ENCODE data around the gene KMT5C. TPM values are rescaled to one million over a fixed set of nuclear protein-coding genes. Genes with fewer than 3 reads are reported as not detected.

Gene KMT5C
- total RNA-seq, 4 donors from 2014 or later, result 5.3 to 22.9 (median 6.8) TPM

- ATAC-seq (ENCODE audit: low FRiP score) (no peak), DNase-seq (ENCODE audit: low spot score) (peak; percentile 49)
- TF ChIP-seq, protein P1, sequence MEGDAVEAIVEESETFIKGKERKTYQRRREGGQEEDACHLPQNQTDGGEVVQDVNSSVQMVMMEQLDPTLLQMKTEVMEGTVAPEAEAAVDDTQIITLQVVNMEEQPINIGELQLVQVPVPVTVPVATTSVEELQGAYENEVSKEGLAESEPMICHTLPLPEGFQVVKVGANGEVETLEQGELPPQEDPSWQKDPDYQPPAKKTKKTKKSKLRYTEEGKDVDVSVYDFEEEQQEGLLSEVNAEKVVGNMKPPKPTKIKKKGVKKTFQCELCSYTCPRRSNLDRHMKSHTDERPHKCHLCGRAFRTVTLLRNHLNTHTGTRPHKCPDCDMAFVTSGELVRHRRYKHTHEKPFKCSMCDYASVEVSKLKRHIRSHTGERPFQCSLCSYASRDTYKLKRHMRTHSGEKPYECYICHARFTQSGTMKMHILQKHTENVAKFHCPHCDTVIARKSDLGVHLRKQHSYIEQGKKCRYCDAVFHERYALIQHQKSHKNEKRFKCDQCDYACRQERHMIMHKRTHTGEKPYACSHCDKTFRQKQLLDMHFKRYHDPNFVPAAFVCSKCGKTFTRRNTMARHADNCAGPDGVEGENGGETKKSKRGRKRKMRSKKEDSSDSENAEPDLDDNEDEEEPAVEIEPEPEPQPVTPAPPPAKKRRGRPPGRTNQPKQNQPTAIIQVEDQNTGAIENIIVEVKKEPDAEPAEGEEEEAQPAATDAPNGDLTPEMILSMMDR (IDR thresholded peaks at IDR 0.05), result no peak
Observed at GRCh38 chr19:55341171-55341588, 1.5 kb downstream of the KMT5C start.

GRCh38 chr19:55341595-55342531 is 2.2 kb downstream of the KMT5C start:
- no peak for DNase-seq (ENCODE audit: low spot score)
- TF ChIP-seq, protein P1 (IDR thresholded peaks at IDR 0.05), result no peak
- no peak for ATAC-seq (ENCODE audit: low FRiP score)

GRCh38 chr19:55344444-55344843 is 4.8 kb downstream of the KMT5C start:
- ATAC-seq (ENCODE audit: low FRiP score), result no peak
- TF ChIP-seq, protein P1 (IDR thresholded peaks at IDR 0.05), result no peak
- no peak for DNase-seq (ENCODE audit: low spot score)

- ATAC-seq (ENCODE audit: low FRiP score) (no peak), DNase-seq (ENCODE audit: low spot score) (no peak)
- TF ChIP-seq, protein P1 (IDR thresholded peaks at IDR 0.05), result no peak
Observed at GRCh38 chr19:55345101-55345817, 5.6 kb downstream of the KMT5C start.

DNA sequence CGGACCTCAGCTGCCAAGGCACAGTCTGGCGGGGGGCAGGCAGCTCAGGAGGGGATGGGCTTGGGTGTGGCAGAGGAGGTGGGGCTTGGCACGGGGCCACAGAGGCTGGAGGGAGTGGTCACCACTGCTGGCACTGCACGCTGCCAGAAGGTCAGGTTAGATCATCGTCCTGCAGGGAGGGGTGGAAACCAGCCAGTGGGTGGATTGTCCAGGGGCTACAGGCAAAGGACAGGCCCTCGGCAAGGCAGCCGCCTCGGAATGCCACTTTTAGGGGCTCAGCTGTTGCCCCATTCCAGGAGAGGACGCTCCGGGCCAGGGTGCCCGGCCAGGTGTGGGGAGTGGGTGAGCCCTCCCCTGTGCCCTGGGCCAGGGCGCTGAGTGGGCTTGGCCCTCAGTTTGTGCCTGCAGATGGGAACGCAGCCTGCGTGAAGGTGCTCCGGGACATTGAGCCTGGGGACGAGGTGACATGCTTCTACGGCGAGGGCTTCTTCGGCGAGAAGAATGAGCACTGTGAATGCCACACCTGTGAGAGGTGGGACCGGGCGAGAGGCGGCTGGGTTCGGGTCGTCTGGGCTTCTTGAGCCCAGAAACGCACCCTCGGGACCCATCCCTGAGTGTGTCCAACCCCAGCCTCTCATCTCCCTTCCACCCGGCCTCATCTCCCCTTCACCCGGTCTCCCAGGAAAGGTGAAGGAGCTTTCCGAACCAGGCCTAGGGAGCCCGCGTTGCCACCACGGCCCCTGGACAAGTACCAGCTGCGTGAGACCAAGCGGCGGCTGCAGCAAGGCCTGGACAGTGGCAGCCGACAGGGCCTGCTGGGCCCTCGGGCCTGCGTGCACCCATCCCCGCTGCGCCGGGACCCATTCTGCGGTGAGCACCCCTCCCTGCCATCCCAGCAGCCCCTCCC is 6.4 kb downstream of the KMT5C start:
- ATAC-seq (ENCODE audit: low FRiP score) (peak; percentile 83), DNase-seq (ENCODE audit: low spot score) (peak; percentile 66)
- TF ChIP-seq, protein P1 (IDR thresholded peaks at IDR 0.05), result no peak

- TF ChIP-seq, protein P1 (IDR thresholded peaks at IDR 0.05), result no peak
- ATAC-seq (ENCODE audit: low FRiP score) (no peak), DNase-seq (ENCODE audit: low spot score) (no peak)
Observed at GRCh38 chr19:55346725-55347441, 7.2 kb downstream of the KMT5C start.

Data from omental fat pad (tissue), 4 donors.